HEK293 (cell line): ENCODE measurements around the gene CWC22.

Source experiments
- ZNF366 ChIP-seq: fragments of 450-650 bp; formaldehyde crosslinking; conservative IDR thresholded peaks from 2 replicates; pipeline ENCODE4 v1.5.1; 2016; ENCODE audit warnings: missing biosample characterization, missing genetic modification characterization
- ZNF501 ChIP-seq: fragments of 450-650 bp; formaldehyde crosslinking; IDR thresholded peaks from 2 replicates; pipeline ENCODE4 v1.5.1; 2016; ENCODE audit warnings: missing biosample characterization, missing genetic modification characterization
- ZNF621 ChIP-seq: fragments of 450-650 bp; formaldehyde crosslinking; IDR thresholded peaks from 2 replicates; pipeline ENCODE4 v1.5.1; 2017; ENCODE audit warnings: missing biosample characterization, missing genetic modification characterization
- ZNF785 ChIP-seq: fragments of 450-650 bp; formaldehyde crosslinking; IDR thresholded peaks from 2 replicates; pipeline ENCODE4 v1.5.1; 2016; ENCODE audit warnings: missing biosample characterization, missing genetic modification characterization
- ZNF791 ChIP-seq: fragments of 450-650 bp; formaldehyde crosslinking; IDR thresholded peaks from 2 replicates; pipeline ENCODE4 v1.5.1; 2016; ENCODE audit warnings: missing biosample characterization, missing genetic modification characterization
- TF ChIP-seq, protein P1 (sequence below): fragments of 450-650 bp; formaldehyde crosslinking; IDR thresholded peaks from 2 replicates; pipeline ENCODE4 v1.5.1; 2016; ENCODE audit warnings: missing biosample characterization, missing genetic modification characterization
- TF ChIP-seq, protein P2 (sequence below): fragments of 450-650 bp; formaldehyde crosslinking; IDR thresholded peaks from 2 replicates; pipeline ENCODE4 v1.5.1; 2016; ENCODE audit warnings: missing biosample characterization, missing genetic modification characterization

DNA sequence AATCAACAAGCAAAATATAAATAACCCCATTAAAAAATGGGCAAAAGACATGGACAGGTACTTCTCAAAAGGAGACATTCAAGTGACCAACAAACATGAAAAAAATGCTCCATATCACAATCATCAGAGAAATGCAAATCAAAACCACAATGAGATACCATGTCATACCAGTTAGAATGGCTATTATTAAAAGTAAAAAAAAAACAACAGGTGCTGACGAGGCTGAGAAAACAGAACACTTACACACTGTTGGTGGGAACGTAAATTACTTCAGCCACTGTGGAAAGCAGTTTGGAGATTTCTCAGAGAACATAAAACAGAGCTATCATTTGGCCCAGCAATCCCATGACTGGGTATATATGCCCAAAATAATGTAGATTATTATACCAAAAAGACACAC lies 69.1 kb downstream of the CWC22 start:
- TF ChIP-seq, protein P1, sequence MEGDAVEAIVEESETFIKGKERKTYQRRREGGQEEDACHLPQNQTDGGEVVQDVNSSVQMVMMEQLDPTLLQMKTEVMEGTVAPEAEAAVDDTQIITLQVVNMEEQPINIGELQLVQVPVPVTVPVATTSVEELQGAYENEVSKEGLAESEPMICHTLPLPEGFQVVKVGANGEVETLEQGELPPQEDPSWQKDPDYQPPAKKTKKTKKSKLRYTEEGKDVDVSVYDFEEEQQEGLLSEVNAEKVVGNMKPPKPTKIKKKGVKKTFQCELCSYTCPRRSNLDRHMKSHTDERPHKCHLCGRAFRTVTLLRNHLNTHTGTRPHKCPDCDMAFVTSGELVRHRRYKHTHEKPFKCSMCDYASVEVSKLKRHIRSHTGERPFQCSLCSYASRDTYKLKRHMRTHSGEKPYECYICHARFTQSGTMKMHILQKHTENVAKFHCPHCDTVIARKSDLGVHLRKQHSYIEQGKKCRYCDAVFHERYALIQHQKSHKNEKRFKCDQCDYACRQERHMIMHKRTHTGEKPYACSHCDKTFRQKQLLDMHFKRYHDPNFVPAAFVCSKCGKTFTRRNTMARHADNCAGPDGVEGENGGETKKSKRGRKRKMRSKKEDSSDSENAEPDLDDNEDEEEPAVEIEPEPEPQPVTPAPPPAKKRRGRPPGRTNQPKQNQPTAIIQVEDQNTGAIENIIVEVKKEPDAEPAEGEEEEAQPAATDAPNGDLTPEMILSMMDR (tag by site-specific recombination), result no peak
- TF ChIP-seq ZNF366 (no peak), ZNF621 (tag by site-specific recombination) (no peak), ZNF791 (tag by site-specific recombination) (no peak), ZNF785 (tag by site-specific recombination) (no peak), ZNF501 (tag by site-specific recombination) (no peak)
- TF ChIP-seq, protein P2, sequence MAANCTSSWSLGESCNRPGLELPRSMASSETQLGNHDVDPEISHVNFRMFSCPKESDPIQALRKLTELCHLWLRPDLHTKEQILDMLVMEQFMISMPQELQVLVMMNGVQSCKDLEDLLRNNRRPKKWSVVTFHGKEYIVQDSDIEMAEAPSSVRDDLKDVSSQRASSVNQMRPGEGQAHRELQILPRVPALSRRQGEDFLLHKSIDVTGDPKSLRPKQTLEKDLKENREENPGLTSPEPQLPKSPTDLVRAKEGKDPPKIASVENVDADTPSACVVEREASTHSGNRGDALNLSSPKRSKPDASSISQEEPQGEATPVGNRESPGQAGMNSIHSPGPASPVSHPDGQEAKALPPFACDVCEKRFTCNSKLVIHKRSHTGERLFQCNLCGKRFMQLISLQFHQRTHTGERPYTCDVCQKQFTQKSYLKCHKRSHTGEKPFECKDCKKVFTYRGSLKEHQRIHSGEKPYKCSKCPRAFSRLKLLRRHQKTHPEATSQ (tag by site-specific recombination), result no peak
